Measurements from ENCODE around the gene F10.

F10 gene

DNA sequence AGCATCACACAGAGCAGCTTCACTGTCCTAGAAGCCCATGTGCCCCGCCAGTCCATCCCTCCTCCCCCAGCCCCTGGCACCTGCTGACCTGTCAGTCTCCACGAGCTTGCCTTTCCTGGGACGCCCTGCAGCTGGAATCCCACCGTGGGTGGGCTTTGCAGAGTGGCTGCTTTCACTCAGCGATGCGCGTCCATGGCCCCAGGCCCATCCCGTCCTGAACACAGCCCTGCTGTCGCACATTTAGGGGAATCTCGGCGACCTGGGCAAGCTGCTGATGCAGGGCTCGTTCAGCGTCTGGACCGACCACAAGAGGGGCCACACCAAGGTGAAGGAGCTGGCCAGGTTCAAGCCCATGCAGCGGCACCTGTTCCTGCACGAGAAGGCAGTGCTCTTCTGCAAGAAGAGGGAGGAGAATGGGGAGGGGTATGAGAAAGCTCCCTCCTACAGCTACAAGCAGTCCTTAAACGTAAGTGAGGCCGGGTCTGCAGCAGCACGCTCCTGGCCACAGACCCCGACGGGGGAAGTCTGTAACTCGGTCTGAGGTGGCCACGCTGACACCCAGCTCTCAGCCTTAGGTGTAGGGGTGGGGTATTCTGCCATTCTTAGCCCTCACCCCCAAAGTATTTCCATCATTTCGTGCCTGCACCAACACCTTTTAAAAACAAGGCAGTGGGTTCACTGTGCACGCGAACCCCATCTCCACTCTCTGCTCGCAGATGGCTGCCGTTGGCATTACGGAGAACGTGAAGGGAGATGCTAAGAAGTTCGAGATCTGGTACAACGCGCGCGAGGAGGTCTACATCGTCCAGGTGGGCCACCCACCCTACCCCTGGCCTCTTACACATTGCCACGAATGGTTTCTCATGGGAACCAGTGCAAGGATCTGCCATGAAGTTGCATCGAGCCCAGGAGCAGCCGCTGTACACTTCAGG, 35.3 kb upstream of the F10 start:
- DNase-seq (ENCODE audit: low spot score) = no peak

GRCh38 chr13:113087923-113088690, 34.5 kb upstream of the F10 start:
- DNase-seq (ENCODE audit: low spot score) = no peak

GRCh38 chr13:113088691-113089020, 33.9 kb upstream of the F10 start:
- no peak for DNase-seq (ENCODE audit: low spot score)

GRCh38 chr13:113089693-113090414, 32.7 kb upstream of the F10 start:
- DNase-seq (ENCODE audit: low spot score) = no peak

DNA sequence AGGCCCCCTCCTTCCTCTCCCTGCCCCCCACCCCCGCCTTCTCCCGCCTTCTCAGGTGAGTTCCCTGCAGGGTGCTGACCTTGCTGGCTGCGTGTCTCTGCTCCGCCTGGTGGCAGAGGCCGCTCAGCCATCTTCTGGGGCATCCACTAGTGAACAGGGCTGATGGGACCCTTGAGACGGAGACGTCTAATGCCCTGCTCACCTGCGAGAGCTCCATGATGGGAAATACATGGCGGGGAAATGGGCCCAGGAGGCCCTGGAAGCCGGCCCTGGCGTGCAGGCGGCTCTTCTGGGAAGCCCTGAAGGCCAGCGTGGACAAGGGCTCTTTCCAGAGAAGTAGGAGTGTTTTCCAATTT, 32.2 kb upstream of the F10 start:
- DNase-seq (ENCODE audit: low spot score) = no peak

DNA sequence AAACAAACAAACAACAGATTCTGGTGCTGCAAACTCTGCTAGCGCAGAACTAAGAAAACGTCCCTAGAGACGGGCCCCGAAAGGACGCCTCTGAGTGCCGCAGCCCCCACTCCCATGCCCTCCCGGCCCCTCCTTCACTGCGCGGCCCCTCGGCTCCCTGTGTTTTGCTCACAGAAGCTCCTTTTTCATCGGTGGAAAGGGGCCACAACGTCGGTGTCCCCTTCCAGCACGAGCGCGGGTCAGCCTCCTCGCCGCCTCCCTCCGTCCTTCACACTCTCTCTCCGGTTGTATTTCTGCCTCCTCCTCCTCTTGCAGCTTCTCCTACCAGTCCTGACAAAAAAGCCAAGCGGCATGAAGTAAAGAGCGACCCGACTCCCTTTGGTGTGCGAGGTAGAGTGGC, 31.8 kb upstream of the F10 start:
- DNase-seq (ENCODE audit: low spot score) = no peak

DNA sequence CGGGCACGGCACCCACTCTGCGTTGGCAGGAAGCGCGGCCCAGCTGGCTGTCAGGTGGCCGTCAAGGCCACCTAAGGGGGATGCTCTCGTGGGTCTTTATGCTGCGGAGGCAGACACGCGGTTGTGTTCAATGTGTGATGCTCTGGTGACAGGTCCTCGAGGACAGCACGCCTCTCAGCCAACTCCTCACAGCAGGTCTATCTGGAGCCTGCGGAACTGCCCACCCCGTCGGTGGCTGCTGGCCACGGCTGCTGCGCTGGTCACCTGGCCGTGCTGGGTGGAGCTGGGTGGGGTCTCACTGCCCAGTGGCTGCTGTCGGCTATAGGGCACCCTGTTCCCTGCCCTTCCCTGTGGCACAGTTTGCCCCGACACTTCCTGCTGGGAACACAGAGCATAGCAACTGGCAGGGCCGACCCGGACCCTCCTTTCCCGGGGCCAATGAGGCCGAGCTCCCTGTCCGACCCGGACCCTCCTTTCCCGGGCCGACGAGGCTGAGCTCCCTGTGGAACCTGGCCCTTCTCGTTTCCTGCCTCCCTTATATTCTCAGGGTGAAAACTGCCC, 31.3 kb upstream of the F10 start:
- DNase-seq (ENCODE audit: low spot score) = no peak

DNA sequence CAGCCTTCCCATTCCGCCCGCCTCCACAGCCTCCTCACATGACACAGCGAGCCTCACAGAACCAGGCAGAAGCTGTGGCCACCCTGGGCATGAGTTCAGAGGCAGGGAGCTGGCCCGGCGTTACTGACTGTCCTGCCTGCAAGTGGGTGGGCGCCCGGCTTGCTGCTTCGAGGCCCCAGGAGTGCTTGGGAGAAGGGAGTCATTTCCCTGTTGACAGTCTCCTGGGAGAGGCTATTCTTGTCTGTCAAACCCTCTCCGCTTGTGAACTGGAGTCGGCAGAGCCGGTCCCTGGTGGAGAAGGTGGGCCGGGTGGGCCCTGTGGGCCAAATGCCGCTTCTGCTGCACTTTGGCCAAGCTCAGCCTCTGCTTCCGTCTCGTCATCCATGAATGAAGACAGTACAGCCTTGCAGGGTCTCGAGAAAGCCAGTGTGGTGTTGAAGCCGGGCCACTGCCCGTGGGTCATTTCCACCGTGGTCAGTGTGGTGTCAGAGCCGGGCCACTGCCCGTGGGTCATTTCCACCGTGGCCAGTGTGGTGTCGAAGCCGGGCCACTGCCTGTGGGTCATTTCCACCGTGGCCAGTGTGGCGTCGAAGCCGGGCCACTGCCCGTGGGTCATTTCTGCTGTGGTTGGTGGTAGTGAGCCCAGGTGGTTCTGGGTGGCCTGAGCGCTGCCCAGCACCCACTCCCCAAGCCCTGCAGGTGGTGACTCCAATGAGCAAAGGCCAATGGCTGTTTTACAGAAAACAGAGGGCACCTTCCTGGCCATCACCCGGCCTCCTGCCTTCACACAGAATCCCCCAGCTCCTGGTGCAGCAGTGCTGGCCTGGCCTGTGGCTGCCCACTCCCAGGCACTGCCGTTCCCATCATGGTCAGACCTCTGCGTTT, 30.5 kb upstream of the F10 start:
- DNase-seq (ENCODE audit: low spot score) = no peak

GRCh38 chr13:113092776-113093579, 29.6 kb upstream of the F10 start:
- DNase-seq (ENCODE audit: low spot score) = no peak

GRCh38 chr13:113093580-113094409, 28.8 kb upstream of the F10 start:
- no peak for DNase-seq (ENCODE audit: low spot score)

DNA sequence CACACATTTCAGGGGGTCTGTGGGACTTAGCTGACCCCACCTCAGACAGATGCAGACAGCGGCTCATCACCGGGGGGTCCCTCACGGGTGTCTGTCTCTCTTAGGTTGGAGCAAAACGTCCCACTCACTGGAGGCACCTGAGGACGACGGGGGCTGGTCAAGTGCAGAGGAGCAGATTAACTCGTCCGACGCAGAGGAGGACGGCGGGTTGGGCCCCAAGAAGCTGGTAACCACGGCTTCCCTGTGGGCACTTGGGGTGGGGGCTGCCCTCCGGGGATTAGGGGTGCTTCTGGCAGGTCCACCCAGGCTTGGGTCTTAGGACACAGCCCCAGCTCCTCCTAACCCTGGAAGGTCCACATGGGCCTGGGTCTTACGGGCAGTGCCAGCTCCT, 28.2 kb upstream of the F10 start:
- no peak for DNase-seq (ENCODE audit: low spot score)

DNA sequence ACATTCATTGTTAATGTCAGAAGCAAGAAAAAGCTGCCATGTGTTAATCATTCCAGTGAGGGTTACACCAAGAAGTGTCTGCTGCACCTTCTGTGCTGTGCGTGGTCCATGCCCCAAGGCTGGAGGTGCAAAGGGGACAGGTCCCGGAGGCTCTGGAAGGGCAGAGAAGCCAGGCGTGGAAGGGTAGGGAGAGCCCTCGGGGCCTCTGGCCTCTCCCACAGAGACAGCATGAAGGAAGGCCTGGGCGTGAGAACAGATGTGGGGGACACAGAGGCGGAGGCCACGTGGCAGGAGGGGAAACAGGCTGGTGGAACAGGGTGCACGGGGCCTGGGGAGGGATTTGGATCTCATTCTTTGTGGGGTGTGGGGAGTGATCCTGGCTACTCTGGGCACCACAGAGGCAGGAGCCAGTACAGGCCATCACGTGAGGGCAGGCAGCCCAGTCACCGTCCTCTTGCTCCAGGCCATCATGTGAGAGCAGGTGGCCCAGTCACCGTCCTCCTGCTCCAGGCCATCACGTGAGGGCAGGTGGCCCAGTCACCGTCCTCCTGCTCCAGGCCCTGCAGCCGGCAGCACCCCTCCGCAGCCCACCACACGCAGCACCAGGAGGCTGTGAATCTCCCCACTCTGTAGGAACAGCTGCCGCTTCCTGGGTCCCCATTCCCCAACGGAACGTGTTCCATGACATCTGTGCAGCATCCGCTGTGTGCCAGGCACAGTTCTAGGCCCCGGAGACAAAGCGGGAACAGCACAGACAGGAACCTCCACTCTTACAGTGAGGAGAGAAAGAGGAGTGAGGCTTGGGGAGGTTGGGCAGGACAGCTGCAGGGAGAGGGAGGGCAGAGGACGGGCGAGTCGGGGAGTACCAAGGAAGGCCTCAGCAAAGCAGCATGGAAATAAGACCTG, 27.2 kb upstream of the F10 start:
- no peak for DNase-seq (ENCODE audit: low spot score)

GRCh38 chr13:113096052-113096744, 26.4 kb upstream of the F10 start:
- no peak for DNase-seq (ENCODE audit: low spot score)

DNA sequence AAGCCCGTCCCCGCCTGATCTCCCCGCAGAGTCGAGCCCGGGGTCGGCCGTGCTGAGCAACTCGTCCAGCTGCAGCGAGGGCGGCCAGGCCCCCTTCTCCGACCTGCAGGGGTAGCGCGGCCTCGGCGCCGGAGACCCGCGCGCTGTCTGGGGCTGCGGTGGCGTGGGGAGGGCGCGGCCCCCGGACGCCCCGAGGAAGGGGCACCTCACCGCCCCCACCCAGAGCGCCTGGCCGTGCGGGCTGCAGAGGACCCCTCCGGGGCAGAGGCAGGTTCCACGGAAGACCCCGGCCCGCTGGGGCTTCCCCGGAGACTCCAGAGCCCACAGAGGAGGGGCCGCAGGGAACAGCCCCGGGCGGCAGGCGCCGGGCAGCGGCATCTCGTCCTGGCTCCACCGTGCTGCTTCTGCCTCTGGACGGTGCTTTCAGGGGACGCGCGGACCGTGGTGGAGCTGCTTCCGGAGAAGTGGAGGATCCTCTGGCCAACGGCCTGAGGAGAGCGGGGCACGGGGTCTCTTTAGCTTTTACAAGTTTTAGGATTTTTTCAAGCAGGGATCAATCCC, 25.8 kb upstream of the F10 start:
- no peak for DNase-seq (ENCODE audit: low spot score)

DNA sequence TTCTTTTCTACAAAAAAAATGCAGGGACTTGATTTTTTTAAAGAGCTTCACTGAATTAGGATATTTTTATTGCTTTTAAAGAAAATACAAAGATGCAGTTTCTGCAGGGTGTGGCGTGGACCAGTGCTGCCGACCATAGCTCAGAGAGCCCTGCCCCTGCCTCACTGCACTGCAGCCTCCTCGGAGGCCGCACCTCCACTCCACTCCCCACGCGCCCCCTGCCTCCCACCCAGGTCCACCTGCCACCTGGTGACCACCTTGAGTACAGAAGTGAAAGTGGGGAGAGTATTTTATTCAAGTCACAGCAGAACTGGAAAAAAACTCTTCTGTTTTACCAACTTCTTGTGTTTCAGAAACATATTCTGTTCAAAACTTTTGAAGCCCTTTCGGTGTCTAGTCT, 24.9 kb upstream of the F10 start:
- no peak for DNase-seq (ENCODE audit: low spot score)

DNA sequence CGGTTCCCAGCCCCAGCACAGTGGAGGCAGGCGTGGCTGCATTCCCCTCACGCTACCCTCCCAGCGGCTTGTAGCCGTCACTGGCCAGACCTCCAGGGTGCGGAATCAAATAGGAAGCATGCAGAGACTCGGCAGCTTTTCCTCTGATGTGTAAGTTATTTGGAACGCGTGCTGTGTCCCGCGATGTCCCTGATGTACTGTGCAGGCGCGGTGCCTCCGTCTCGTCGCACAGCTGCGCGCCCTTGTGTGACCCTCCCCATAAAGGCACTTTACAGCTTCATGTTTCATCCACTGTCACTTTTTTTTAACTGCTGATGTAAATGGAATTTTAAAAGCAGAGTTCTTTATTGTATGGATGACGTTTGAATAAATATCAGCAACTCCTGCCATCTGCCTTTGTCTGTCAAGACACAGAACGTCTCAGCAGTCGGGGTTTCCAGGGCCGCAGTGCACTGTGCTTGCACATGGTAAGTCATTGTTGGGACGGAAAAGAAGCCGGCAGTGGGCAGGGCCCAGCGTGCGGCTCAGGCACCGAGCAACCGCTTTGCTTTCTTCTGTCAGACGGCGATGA, 24.4 kb upstream of the F10 start:
- DNase-seq (ENCODE audit: low spot score) = no peak

- no peak for DNase-seq (ENCODE audit: low spot score)
These were observed 23.5 kb upstream of the F10 start for GRCh38 chr13:113099142-113099541.

Data from LoVo (cell line).